HG02759 (cell line): ENCODE results near the gene NPRL2.

Source experiments
- ATAC-seq: cut with Tn5 transposase; IDR thresholded peaks from one replicate; pipeline ENCODE4 v1.9.1; 2021; ENCODE audit warnings: mild to moderate bottlenecking, moderate library complexity; ENCODE audit not compliant: unreplicated experiment

The NPRL2 gene

GRCh38 chr3:50351323-50351697, 735 bp upstream of the NPRL2 start:
- ATAC-seq, result peak; percentile 1

GRCh38 chr3:50350213-50350526, 405 bp downstream of the NPRL2 start:
- no peak for ATAC-seq

GRCh38 chr3:50347187-50347813, 3.3 kb downstream of the NPRL2 start:
- no peak for ATAC-seq

GRCh38 chr3:50345586-50346234, 4.9 kb downstream of the NPRL2 start, which contains the start of gene ZMYND10:
Gene ZMYND10, minus strand, starts transcription at chr3:50345732. Its CDS starts 153 bp downstream, at chr3:50345579.
- ATAC-seq, result no peak

- ATAC-seq, result no peak
Observed at GRCh38 chr3:50345008-50345407, 5.6 kb downstream of the NPRL2 start.

- ATAC-seq, result no peak
Observed at GRCh38 chr3:50342813-50343633, 7.6 kb downstream of the NPRL2 start.

GRCh38 chr3:50341996-50342650, 8.5 kb downstream of the NPRL2 start:
- no peak for ATAC-seq

- ATAC-seq, result no peak
Observed at GRCh38 chr3:50341537-50341936, 9.0 kb downstream of the NPRL2 start.

- ATAC-seq, result peak; percentile 24
Observed at GRCh38 chr3:50340448-50341329, 9.9 kb downstream of the NPRL2 start, which contains the start of gene RASSF1. Gene RASSF1, minus strand, starts transcription at chr3:50340836. Its CDS starts 31 bp downstream, at chr3:50340805.

- no peak for ATAC-seq
Observed at GRCh38 chr3:50340147-50340447, 10.5 kb downstream of the NPRL2 start.

- ATAC-seq, result no peak
Observed at GRCh38 chr3:50339485-50340146, 11.0 kb downstream of the NPRL2 start.

- ATAC-seq, result no peak
Observed at GRCh38 chr3:50338965-50339364, 11.6 kb downstream of the NPRL2 start.

- ATAC-seq, result peak; percentile 70
Observed at GRCh38 chr3:50337175-50337861, 13.3 kb downstream of the NPRL2 start.

- ATAC-seq, result peak; percentile 38
Observed at GRCh38 chr3:50336452-50337174, 14.0 kb downstream of the NPRL2 start.

- ATAC-seq, result no peak
Observed at GRCh38 chr3:50334339-50335075, 16.1 kb downstream of the NPRL2 start.

- ATAC-seq, result no peak
Observed at GRCh38 chr3:50333744-50334328, 16.7 kb downstream of the NPRL2 start.

GRCh38 chr3:50331364-50331907, 19.1 kb downstream of the NPRL2 start:
- ATAC-seq, result no peak
